ENCODE results near the gene TSPO.

Gene TSPO

DNA sequence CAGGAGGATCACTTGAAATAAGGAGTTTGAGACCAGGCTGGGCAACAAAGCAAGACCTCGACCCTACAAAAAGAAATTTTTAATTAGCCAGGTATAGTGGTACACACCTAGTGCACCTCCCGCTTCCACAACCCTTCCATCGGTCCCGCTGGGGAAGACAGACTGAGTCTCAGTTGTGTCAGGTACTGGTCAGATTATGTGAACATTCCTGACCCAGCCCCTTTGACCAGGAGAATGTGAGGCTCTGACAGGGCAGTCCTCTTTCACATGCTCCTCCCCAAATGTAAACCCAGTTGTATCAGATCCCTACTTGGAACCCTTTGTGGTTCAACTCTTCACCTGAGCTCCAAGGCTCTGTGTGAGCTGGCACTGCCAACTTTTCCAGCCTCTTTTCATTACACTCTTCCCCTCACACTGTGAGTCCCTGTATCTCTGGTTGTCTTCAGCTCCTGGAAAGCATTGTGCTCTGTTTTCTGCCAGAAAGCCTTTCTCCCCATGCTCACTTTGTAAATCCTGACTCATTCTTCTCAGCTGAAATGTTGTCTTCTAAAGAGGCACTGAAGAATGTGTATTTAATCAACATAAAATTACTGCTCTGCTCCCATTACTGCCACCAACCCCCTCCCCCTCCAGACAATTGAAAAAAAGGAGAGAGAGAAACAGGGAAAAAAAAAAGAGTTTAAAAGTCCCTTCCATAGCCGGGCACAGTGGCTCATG lies 37.6 kb downstream of the TSPO start:
- Histone ChIP-seq H3K36me3 (no peaks in the 10 kb centered on the region), H3K4me3 (ENCODE audit: low read depth in 1 of 2, low read length in 1 of 2) (no peak overlapping the region), H3K9me3 (no peaks in the 10 kb centered on the region), H3K27me3 (no peaks in the 10 kb centered on the region), H3K27ac (no peak overlapping the region), H3K4me1 (ENCODE audit: control insufficient read depth in 1 of 2, insufficient read depth in 1 of 2, low read depth in 1 of 2, low read length in 1 of 2) (peaks cover 28 to 30% of the 10 kb centered on the region in 2 experiments)
- TF ChIP-seq, protein P1, sequence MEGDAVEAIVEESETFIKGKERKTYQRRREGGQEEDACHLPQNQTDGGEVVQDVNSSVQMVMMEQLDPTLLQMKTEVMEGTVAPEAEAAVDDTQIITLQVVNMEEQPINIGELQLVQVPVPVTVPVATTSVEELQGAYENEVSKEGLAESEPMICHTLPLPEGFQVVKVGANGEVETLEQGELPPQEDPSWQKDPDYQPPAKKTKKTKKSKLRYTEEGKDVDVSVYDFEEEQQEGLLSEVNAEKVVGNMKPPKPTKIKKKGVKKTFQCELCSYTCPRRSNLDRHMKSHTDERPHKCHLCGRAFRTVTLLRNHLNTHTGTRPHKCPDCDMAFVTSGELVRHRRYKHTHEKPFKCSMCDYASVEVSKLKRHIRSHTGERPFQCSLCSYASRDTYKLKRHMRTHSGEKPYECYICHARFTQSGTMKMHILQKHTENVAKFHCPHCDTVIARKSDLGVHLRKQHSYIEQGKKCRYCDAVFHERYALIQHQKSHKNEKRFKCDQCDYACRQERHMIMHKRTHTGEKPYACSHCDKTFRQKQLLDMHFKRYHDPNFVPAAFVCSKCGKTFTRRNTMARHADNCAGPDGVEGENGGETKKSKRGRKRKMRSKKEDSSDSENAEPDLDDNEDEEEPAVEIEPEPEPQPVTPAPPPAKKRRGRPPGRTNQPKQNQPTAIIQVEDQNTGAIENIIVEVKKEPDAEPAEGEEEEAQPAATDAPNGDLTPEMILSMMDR (IDR thresholded peaks at IDR 0.05), result no peak

DNA sequence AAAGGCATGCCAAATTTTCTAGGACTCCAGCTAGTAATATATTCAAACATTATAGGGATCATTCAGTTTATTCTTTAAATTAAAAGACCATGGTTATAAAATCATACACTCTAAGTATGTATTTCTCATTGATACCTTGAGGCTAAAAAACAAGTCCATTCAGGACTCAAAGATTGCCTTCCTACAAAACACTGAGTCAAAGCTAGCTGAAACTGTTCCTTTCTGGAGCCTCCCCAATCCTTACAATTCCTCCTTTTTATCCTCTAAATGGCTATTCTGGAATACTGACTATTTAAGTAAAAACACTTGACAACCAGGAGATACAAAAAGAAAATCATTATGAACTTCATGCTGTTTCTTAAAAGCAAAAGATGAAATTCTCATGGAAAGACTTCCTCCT lies 40.5 kb downstream of the TSPO start:
- peaks cover 6 to 7% of the 10 kb centered on the region in 2 experiments for H3K4me1 ChIP-seq (ENCODE audit: control insufficient read depth in 1 of 2, insufficient read depth in 1 of 2, low read depth in 1 of 2, low read length in 1 of 2)
- no peaks in the 10 kb centered on the region for H3K27me3 ChIP-seq
- H3K36me3 ChIP-seq, result no peaks in the 10 kb centered on the region
- no peak overlapping the region for H3K4me3 ChIP-seq (ENCODE audit: low read depth in 1 of 2, low read length in 1 of 2)
- no peak overlapping the region for H3K27ac ChIP-seq
- no peaks in the 10 kb centered on the region for H3K9me3 ChIP-seq
- TF ChIP-seq, protein P1 (IDR thresholded peaks at IDR 0.05), result no peak

DNA sequence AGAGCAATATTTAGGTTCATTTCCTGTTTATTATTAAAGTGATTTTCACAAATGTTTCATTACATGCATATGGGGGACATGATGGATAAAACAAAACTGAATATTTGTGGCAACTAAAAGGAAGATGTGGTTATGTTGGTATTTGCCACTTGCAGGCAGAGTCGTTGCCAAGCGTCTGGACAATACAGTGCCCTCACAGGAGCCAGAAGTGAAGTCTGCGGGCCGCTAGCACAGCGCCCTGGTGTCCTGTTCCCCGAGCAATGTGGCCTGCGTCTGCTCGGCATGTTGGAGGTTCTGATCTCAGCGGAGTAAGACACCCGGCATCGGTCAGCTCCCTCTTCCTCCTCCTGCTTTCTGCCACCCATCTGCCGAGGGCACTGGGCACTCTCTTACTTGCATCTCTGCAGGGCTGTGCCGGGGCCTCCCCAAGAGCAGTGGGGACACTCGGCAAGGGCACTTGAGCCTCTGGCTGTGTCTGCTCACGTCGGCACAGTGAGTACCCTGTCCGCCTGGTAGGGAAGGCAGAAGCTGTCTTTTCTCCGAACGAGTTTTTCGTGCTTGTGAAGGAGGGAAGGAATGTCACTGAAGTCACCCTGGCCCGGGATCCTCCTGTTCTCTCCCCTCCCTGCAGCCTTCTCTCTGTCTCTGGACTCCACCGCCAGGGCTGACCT lies 46.0 kb downstream of the TSPO start:
- no peaks in the 10 kb centered on the region for H3K4me1 ChIP-seq (ENCODE audit: control insufficient read depth in 1 of 2, insufficient read depth in 1 of 2, low read depth in 1 of 2, low read length in 1 of 2)
- no peak overlapping the region for H3K4me3 ChIP-seq (ENCODE audit: low read depth in 1 of 2, low read length in 1 of 2)
- H3K9me3 ChIP-seq, result no peaks in the 10 kb centered on the region
- TF ChIP-seq, protein P1 (IDR thresholded peaks at IDR 0.05), result no peak
- H3K27me3 ChIP-seq, result peaks cover 6% of the 10 kb centered on the region
- no peaks in the 10 kb centered on the region for H3K36me3 ChIP-seq
- H3K27ac ChIP-seq, result no peak overlapping the region

DNA sequence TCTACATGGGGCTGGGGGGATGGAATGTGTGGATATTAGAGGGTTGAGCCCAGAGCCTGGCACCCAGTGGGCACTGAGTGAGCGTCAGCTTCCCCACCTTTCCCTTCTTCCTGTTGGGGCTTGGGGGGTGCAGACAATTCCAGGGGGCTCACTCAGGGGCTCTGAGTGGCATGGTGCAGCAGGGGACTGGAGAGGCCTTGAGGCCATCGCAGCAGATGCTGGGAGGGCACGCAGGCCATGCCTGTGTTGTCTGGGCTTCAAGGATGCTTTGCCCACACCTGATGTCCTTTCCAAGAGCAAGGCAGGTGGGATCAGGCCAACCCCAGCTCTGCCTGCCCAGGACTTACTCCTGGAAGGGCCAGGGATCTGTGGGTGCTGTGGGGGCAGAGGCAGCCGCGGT lies 46.8 kb downstream of the TSPO start:
- H3K9me3 ChIP-seq, result no peaks in the 10 kb centered on the region
- H3K36me3 ChIP-seq, result no peaks in the 10 kb centered on the region
- TF ChIP-seq, protein P1 (IDR thresholded peaks at IDR 0.05), result no peak
- no peak overlapping the region for H3K4me3 ChIP-seq (ENCODE audit: low read depth in 1 of 2, low read length in 1 of 2)
- no peaks in the 10 kb centered on the region for H3K4me1 ChIP-seq (ENCODE audit: control insufficient read depth in 1 of 2, insufficient read depth in 1 of 2, low read depth in 1 of 2, low read length in 1 of 2)
- peaks cover 6% of the 10 kb centered on the region for H3K27me3 ChIP-seq
- no peak overlapping the region for H3K27ac ChIP-seq

DNA sequence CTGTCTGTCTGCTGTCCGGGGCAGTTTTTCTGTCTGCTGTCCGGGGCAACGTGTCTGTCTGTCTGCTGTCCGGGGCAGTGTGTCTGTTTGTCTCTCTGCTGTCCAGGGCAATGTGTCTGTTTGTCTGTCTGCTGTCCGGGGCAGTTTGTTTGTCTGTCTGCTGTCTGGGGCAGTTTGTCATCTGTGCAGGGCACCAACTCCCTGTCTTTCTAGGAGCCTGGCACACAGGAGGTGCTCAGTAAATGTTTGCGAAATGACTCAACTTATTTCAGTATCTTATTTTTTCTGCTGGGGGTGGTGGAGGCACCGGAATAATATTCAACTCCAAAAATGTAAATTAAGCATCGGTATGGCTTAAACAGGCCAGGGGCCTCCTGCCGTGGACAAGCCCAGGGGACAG lies 47.6 kb downstream of the TSPO start:
- Histone ChIP-seq H3K27me3 (peaks cover 6% of the 10 kb centered on the region), H3K4me3 (ENCODE audit: low read depth in 1 of 2, low read length in 1 of 2) (no peak overlapping the region), H3K4me1 (ENCODE audit: control insufficient read depth in 1 of 2, insufficient read depth in 1 of 2, low read depth in 1 of 2, low read length in 1 of 2) (no peaks in the 10 kb centered on the region), H3K9me3 (no peaks in the 10 kb centered on the region), H3K27ac (no peak overlapping the region), H3K36me3 (no peaks in the 10 kb centered on the region)
- TF ChIP-seq, protein P1 (IDR thresholded peaks at IDR 0.05), result no peak

Data from neutrophil (primary cell).